Stomach (tissue), 9 donors: ENCODE results near the gene SNURF. TPM values are rescaled to one million over a fixed set of nuclear protein-coding genes. Genes with fewer than 3 reads are reported as not detected.

Experiments used
- DNase-seq, 2 donors: peaks; one replicate each; pipeline versions ENCODE4 v3.0.0 to v3.0.0-alpha.2; 2013 to 2019
- H3K27ac ChIP-seq, 5 donors: fragments of 200-600 bp in 4 of 5; sonication (generic) in 4 of 5; one replicate each; pipeline ENCODE4 v1.5.1; 2013 to 2019; ENCODE audit warnings: mild to moderate bottlenecking in 1 of 5, moderate library complexity in 1 of 5
- H3K27me3 ChIP-seq, 3 donors: fragments of 200-600 bp; sonication (generic); one replicate each; pipeline ENCODE4 v1.5.1; 2017 to 2019; ENCODE audit warnings: mixed run types in 1 of 3
- H3K36me3 ChIP-seq, 4 donors: fragments of 200-600 bp; sonication (generic); 1 replicate in 3 of 4; 2 replicates in 1 of 4; pipeline ENCODE4 v1.5.1; 2016 to 2019
- H3K4me1 ChIP-seq, 4 donors: fragments of 200-600 bp; sonication (generic); one replicate each; pipeline ENCODE4 v1.5.1; 2016 to 2019
- H3K4me3 ChIP-seq, 4 donors: fragments of 200-600 bp; sonication (generic) in 3 of 4; one replicate each; pipeline ENCODE4 v1.5.1; 2016 to 2019; ENCODE audit warnings: mild to moderate bottlenecking in 1 of 4
- H3K9me3 ChIP-seq, 4 donors: fragments of 200-600 bp; sonication (generic); one replicate each; pipeline ENCODE4 v1.5.1; 2016 to 2019
- EP300 ChIP-seq: sonication (generic); formaldehyde crosslinking; IDR thresholded peaks from one replicate; pipeline ENCODE4 v1.6.1; 2017; ENCODE audit warnings: antibody characterized with exemption
- POLR2A ChIP-seq, 4 donors: fragments of 450-650 bp; IDR thresholded peaks; one replicate each; pipeline ENCODE4 v1.6.1; 2016; ENCODE audit warnings: antibody characterized with exemption in 4 of 4, control low read depth in 2 of 4, mild to moderate bottlenecking in 1 of 4, moderate library complexity in 1 of 4
- POLR2AphosphoS5 ChIP-seq, 3 donors: sonication (generic); formaldehyde crosslinking; IDR thresholded peaks; one replicate each; pipeline ENCODE4 v1.6.1; 2016; ENCODE audit warnings: antibody characterized with exemption in 3 of 3
- WGBS, 5 donors: extraction: QIAGEN DNeasy Blood & Tissue Kit in 3 of 5; methylation state at CpG; one replicate each; pipeline versions ENCODE4 v1.1.5 to v1.1.7; 2013 to 2018; 5-methylcytosine and 5-hydroxymethylcytosine counted together
- intact Hi-C: fragments of 100-400 bp; cut with DNase I; formaldehyde crosslinking; loops from one replicate; pipeline ENCODE4 v1.15.1; 2023; ENCODE audit warnings: low total_unique reads
- polyA plus RNA-seq, 3 donors: library from polyadenylated mRNA; stranded (reverse); fragments of 200-250 nt; gene quantifications; one replicate each; pipeline ENCODE4 v1.2.3, GENCODE V29; 2013
- total RNA-seq, 5 donors: library from RNA; depleted of rRNA; stranded (reverse); fragments of >200 nt; gene quantifications; one replicate each; pipeline versions ENCODE4 v1.1.0 to v1.2.3, GENCODE V29; 2014 to 2016
- TF ChIP-seq, protein P1 (sequence below), 7 experiments: fragments of 450-650 bp in 4 of 7; fragments of 200-600 bp in 3 of 7; sonication (generic) in 3 of 7; IDR thresholded peaks; one replicate each; pipeline ENCODE4 v1.5.1; 2016 to 2019; ENCODE audit warnings: antibody characterized with exemption in 7 of 7, control low read depth in 2 of 7, mild to moderate bottlenecking in 1 of 7
- donor health status: healthy with polysubstance abuse.
- donor health status: Bipolar disorder and iron deficiency.
- donor health status: healthy.

Gene SNURF
- total and polyA plus RNA-seq, 8 donors, result 1.2 to 29.2 (median 6.1) TPM; not detected in 3

DNA sequence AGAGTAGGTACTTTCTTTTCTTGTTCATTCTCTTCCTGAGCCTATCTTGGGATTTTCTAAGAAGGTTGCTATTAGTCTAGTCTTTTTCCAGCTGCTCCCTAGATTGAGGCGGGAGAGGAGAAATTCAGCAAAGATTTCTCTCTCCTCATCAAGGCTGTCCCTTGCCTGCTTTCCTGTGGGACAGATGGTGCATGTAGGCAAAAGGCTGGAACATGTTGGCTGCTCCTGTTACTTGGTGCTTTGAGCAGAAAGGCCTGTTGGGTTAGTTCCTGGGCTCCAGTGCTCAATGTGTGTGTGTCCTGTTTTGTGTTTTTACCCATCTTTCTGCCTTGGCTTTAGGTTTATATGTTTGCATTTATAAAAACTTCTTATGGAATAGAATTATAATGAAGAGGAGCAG is 9.1 kb upstream of the SNURF start:
- Histone ChIP-seq H3K27me3 (no peaks in the 10 kb centered on the region), H3K9me3 (peaks cover 0 to 17% (median 4%) of the 10 kb centered on the region in 4 donors), H3K36me3 (no peaks in the 10 kb centered on the region), H3K27ac (no peak overlapping the region), H3K4me3 (no peak overlapping the region), H3K4me1 (peaks cover 0 to 8% (median 4%) of the 10 kb centered on the region in 4 donors)
- intact Hi-C loops, result loop anchor here (10.0 kb wide), 1 partner anchor 59 kb away; no protein-coding TSS in a partner anchor
- 74 to 88% (median 80%) methylated on average over 1 of the region's 1 CpG for WGBS, 5 donors
- DNase-seq, result no peak
- TF ChIP-seq, protein P1, sequence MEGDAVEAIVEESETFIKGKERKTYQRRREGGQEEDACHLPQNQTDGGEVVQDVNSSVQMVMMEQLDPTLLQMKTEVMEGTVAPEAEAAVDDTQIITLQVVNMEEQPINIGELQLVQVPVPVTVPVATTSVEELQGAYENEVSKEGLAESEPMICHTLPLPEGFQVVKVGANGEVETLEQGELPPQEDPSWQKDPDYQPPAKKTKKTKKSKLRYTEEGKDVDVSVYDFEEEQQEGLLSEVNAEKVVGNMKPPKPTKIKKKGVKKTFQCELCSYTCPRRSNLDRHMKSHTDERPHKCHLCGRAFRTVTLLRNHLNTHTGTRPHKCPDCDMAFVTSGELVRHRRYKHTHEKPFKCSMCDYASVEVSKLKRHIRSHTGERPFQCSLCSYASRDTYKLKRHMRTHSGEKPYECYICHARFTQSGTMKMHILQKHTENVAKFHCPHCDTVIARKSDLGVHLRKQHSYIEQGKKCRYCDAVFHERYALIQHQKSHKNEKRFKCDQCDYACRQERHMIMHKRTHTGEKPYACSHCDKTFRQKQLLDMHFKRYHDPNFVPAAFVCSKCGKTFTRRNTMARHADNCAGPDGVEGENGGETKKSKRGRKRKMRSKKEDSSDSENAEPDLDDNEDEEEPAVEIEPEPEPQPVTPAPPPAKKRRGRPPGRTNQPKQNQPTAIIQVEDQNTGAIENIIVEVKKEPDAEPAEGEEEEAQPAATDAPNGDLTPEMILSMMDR (IDR thresholded peaks at IDR 0.05), result no peak
- TF ChIP-seq EP300 (no peak), POLR2AphosphoS5 (IDR thresholded peaks at IDR 0.05) (no peak), POLR2A (IDR thresholded peaks at IDR 0.05) (no peak)

DNA sequence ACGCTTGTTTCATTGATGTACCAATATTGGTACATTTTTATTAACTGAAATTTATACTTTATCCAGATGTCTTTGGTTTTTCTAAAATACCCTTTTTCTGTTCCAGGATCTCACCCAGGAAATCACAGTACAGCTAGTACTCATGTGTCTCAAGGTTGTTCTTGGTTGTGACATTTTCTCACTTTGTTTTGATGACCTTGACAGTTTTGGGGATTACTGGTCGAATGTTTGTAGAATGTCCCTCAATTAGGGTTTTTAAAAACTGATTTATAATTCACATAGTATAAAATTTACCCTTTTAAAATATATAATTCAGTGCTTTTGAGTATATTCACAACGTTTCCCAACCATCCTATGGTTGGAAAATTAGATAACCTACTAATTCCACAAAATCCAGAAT is 6.3 kb upstream of the SNURF start:
- no peak for DNase-seq
- Histone ChIP-seq H3K4me1 (peaks cover 0 to 8% (median 4%) of the 10 kb centered on the region in 4 donors), H3K36me3 (no peaks in the 10 kb centered on the region), H3K9me3 (peaks cover 0 to 8% (median 4%) of the 10 kb centered on the region in 4 donors), H3K27me3 (no peaks in the 10 kb centered on the region), H3K4me3 (no peak overlapping the region), H3K27ac (no peak overlapping the region)
- intact Hi-C loops, result loop anchor here (10.0 kb wide), 1 partner anchor 56 kb away; no protein-coding TSS in a partner anchor
- 58 to 70% (median 66%) methylated on average over 3 of the region's 3 CpGs for WGBS, 5 donors
- TF ChIP-seq POLR2A (IDR thresholded peaks at IDR 0.05) (no peak), POLR2AphosphoS5 (IDR thresholded peaks at IDR 0.05) (no peak), EP300 (no peak)
- TF ChIP-seq, protein P1 (IDR thresholded peaks at IDR 0.05), result no peak

DNA sequence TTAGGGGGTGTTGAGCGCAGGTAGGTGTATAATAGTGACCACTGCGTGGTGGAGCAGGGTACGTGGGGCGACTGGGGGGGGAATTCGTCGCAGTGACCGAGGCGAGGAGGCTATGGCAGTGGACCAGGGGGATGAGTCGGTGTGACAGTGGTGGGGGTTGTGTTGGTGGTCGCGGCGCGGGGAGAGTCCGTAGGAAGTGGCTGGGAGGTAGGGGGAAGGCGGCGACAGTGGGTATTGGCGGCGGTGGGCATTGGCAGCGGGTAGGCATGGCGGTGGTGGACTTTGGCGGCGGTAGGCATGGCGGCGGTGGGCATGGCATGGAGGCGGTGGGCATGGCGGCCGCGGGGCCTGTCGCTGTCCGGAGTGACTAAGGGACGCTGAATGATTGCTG is 739 bp downstream of the SNURF start:
- peak overlapping the region; percentile 65 to 68 (median 66) for H3K4me3 ChIP-seq
- peaks cover 0 to 10% (median 0%) of the 10 kb centered on the region in 4 donors for H3K36me3 ChIP-seq
- H3K27me3 ChIP-seq, result no peaks in the 10 kb centered on the region
- TF ChIP-seq, protein P1 (IDR thresholded peaks at IDR 0.05), result no peak
- TF ChIP-seq EP300 (no peak), POLR2AphosphoS5 (IDR thresholded peaks at IDR 0.05) (no peak), POLR2A (IDR thresholded peaks at IDR 0.05) (no peak)
- peaks cover 0 to 37% (median 17%) of the 10 kb centered on the region in 4 donors for H3K9me3 ChIP-seq
- intact Hi-C loops, result no loop called here
- peak overlapping the region; percentile 85 to 96 (median 90) for H3K27ac ChIP-seq
- DNase-seq, result peak in 1 of 2 donors; percentile 54
- peaks cover 0 to 5% (median 2%) of the 10 kb centered on the region in 4 donors for H3K4me1 ChIP-seq
- 35 to 64% (median 58%) methylated on average over 27 to 31 of the region's 31 CpGs for WGBS, 5 donors

DNA sequence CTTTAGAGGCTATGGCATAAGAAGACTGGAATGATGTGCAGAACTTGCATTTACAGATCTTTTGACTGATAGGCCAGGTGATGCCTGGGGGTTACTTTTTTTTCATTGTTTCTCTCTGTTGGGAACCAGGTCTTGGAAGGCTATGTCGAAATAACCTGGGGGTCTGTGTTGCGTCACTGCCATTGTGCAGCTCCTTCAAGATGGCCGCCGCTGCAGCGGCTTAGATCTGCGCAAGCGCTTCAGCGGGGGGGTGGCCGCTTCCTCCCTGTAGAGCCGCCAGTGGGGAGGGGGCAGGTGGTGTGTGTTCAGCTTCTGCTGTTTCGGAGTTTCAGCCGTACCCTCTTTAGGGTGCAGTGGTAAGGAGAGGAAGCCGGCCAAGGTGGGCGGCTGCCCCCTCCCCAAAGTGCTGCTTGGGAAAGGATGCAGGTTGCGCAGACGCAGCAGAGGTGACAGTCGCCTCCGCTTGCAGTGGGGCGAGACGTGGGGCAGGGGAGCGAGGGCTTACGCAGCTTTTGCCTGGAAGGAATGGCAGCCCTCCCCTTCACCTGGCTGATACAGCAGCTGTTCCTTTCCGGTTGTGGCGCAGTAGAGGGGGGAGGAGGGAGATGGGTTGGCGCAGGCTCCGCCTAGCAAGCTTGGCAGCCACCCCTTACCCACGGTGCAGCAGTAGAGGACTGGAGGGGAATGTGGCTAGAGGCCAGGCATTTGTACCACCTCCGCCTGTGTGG is 1.5 kb downstream of the SNURF start:
- H3K4me1 ChIP-seq, result peaks cover 0 to 5% (median 2%) of the 10 kb centered on the region in 4 donors
- DNase-seq, result peak; percentile 74 to 91
- peak; percentile 32 to 71 (median 66) for TF ChIP-seq POLR2AphosphoS5 (IDR thresholded peaks at IDR 0.05)
- TF ChIP-seq, protein P1 (IDR thresholded peaks at IDR 0.05), result no peak
- intact Hi-C loops, result no loop called here
- H3K36me3 ChIP-seq, result peaks cover 0 to 10% (median 0%) of the 10 kb centered on the region in 4 donors
- H3K4me3 ChIP-seq, result peak overlapping the region; percentile 65 to 68 (median 66)
- 44 to 61% (median 55%) methylated on average over 22 to 28 of the region's 28 CpGs for WGBS, 5 donors
- peak overlapping the region; percentile 85 to 96 (median 90) for H3K27ac ChIP-seq
- H3K27me3 ChIP-seq, result no peaks in the 10 kb centered on the region
- H3K9me3 ChIP-seq, result peaks cover 0 to 39% (median 17%) of the 10 kb centered on the region in 4 donors
